AG04449 (cell line): ENCODE results near the gene EDN1.

Source experiments
- CTCF ChIA-PET: fragments of 350-600 bp; formaldehyde crosslinking; extraction: SDS; loops from one replicate; lab custom pipeline; 2021; ENCODE audit warnings: antibody characterized with exemption; lab: Yijun Ruan, JAX
- POLR2A ChIA-PET: fragments of 400-600, 350-600 bp; formaldehyde crosslinking; extraction: SDS; loops from one replicate; lab custom pipeline; 2020; ENCODE audit warnings: antibody characterized with exemption, inconsistent platforms; lab: Yijun Ruan, JAX
- DNase-seq: peaks from one replicate; pipeline ENCODE4 v3.0.0-alpha.2; 2010; ENCODE audit warnings: low read depth, low spot score
- H3K4me3 ChIP-seq: 2 replicates; pipeline ENCODE4 v1.5.1; 2011; ENCODE audit warnings: low read depth, mild to moderate bottlenecking, control low read depth, low read length
- TF ChIP-seq, protein P1 (sequence below): IDR thresholded peaks from one replicate; pipeline ENCODE4 v1.5.1; 2011; ENCODE audit warnings: mild to moderate bottlenecking, moderate library complexity, low read length, control low read depth, inconsistent platforms; ENCODE audit not compliant: insufficient read depth; ENCODE audit errors: missing control alignments

EDN1 gene

DNA sequence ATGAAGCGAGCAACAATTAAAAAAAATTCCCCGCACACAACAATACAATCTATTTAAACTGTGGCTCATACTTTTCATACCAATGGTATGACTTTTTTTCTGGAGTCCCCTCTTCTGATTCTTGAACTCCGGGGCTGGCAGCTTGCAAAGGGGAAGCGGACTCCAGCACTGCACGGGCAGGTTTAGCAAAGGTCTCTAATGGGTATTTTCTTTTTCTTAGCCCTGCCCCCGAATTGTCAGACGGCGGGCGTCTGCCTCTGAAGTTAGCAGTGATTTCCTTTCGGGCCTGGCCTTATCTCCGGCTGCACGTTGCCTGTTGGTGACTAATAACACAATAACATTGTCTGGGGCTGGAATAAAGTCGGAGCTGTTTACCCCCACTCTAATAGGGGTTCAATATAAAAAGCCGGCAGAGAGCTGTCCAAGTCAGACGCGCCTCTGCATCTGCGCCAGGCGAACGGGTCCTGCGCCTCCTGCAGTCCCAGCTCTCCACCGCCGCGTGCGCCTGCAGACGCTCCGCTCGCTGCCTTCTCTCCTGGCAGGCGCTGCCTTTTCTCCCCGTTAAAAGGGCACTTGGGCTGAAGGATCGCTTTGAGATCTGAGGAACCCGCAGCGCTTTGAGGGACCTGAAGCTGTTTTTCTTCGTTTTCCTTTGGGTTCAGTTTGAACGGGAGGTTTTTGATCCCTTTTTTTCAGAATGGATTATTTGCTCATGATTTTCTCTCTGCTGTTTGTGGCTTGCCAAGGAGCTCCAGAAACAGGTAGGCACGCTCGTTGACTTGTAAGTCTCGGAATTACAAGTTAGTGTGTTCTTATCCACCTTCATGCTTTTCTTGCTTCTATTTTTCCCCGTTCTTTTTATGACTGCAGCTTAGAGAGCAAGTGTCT lies at the start of gene EDN1:
TSS of gene EDN1 (plus strand) at position 429 of the 888 bp plus-strand sequence. CDS start at position 698, 269 bp downstream.
- POLR2A ChIA-PET, result interaction anchor here (0.8 to 1.4 kb wide), 3 partner anchors 9 to 637 kb away, joined by 3 to 5 read pairs (median 4); no protein-coding TSS in a partner anchor
- H3K4me3 ChIP-seq, result peak within 1 kb of the TSS; percentile 62
- TF ChIP-seq, protein P1, sequence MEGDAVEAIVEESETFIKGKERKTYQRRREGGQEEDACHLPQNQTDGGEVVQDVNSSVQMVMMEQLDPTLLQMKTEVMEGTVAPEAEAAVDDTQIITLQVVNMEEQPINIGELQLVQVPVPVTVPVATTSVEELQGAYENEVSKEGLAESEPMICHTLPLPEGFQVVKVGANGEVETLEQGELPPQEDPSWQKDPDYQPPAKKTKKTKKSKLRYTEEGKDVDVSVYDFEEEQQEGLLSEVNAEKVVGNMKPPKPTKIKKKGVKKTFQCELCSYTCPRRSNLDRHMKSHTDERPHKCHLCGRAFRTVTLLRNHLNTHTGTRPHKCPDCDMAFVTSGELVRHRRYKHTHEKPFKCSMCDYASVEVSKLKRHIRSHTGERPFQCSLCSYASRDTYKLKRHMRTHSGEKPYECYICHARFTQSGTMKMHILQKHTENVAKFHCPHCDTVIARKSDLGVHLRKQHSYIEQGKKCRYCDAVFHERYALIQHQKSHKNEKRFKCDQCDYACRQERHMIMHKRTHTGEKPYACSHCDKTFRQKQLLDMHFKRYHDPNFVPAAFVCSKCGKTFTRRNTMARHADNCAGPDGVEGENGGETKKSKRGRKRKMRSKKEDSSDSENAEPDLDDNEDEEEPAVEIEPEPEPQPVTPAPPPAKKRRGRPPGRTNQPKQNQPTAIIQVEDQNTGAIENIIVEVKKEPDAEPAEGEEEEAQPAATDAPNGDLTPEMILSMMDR, result peak; percentile 70
- no peak for DNase-seq
- CTCF ChIA-PET, result interaction anchor here (0.7 to 7.0 kb wide), 71 partner anchors 10 to 714 kb away, joined by 3 to 281 read pairs (median 4); no protein-coding TSS in a partner anchor

DNA sequence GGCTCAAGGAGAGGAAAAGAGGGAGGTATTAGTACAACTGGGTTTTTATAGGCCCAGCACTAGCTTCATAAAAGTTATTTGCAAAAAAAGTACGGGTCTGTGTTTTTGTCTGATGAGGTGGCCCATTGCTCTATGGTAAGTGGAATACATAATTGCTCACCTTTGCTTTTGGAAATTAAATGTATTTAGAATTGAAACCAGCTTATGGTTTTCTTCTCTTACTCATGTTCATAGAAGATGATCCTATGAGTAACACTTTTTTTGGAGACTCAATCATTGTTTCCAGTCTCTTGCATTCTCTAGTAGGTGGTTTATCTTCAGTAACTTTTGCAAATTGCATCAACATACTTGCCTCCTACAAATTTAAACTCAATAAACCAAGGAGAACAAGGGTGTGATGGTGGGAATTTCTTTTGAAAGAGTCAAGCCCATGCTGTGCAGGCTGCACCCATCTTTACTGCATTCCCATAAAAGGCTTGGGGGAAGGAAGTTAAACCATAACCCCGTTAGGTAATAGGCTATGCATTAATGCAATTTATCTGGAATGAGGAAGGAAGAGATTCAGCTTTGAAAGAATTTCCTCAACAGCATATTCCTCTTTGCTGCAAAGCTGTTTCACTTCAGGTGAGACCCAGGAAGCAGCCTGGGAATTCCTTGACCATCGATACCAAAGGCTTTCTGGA lies 48.5 kb upstream of the EDN1 start:
- H3K4me3 ChIP-seq, result no peak overlapping the region
- DNase-seq, result no peak
- TF ChIP-seq, protein P1, result no peak
- ChIA-PET POLR2A (no interaction called here), CTCF (interaction anchor here (1.1 to 1.4 kb wide), 3 partner anchors 10 to 587 kb away, joined by 3 to 5 read pairs (median 3); no protein-coding TSS in a partner anchor)

DNA sequence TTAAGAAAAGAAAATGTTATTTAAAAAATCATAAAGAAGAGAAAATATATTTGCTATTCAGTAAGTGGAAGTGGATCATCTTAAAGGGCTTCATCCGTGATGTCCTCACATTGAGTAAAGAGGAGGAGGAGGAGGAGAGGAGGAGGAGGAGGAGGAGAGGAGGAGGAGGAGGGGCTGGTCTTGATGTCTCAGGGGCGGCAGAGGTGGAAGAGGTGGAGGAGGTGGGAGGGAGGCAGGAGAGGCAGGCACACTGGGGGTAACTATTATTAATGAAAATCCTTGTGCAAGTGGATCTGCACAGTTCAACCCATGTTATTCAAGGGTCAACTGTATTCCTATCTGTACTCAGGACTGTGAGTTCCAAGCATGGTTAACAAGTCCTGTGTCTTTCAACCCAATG lies 47.0 kb upstream of the EDN1 start:
- DNase-seq, result no peak
- CTCF ChIA-PET, result interaction anchor here (1.3 to 1.4 kb wide), 2 partner anchors 10 to 363 kb away, joined by 5 to 8 read pairs; no protein-coding TSS in a partner anchor
- TF ChIP-seq, protein P1, result no peak
- POLR2A ChIA-PET, result no interaction called here
- no peak overlapping the region for H3K4me3 ChIP-seq

DNA sequence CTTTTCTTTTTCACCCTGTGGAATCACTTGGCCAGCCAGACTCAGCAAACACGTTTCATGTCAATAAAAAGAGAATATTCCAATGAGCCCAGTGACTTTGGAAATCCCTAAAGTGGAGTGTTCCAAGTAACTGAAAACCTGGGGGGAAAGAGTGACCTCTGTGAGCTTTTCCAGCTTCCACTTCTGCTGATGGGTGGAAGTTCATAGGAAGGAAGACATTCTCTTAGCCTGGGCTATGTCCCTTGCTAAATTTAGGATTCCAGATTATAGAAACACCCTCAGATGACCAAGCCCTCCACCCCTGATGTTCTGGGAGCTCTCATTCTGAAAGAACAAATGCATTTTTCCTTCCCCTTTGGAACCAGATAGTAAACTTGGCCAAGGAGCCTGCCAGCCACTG lies 44.8 kb upstream of the EDN1 start:
- H3K4me3 ChIP-seq, result no peak overlapping the region
- DNase-seq, result no peak
- POLR2A ChIA-PET, result no interaction called here
- TF ChIP-seq, protein P1, result no peak
- CTCF ChIA-PET, result interaction anchor here (0.8 to 2.8 kb wide), 6 partner anchors 9 to 661 kb away, joined by 3 to 7 read pairs (median 4); no protein-coding TSS in a partner anchor

DNA sequence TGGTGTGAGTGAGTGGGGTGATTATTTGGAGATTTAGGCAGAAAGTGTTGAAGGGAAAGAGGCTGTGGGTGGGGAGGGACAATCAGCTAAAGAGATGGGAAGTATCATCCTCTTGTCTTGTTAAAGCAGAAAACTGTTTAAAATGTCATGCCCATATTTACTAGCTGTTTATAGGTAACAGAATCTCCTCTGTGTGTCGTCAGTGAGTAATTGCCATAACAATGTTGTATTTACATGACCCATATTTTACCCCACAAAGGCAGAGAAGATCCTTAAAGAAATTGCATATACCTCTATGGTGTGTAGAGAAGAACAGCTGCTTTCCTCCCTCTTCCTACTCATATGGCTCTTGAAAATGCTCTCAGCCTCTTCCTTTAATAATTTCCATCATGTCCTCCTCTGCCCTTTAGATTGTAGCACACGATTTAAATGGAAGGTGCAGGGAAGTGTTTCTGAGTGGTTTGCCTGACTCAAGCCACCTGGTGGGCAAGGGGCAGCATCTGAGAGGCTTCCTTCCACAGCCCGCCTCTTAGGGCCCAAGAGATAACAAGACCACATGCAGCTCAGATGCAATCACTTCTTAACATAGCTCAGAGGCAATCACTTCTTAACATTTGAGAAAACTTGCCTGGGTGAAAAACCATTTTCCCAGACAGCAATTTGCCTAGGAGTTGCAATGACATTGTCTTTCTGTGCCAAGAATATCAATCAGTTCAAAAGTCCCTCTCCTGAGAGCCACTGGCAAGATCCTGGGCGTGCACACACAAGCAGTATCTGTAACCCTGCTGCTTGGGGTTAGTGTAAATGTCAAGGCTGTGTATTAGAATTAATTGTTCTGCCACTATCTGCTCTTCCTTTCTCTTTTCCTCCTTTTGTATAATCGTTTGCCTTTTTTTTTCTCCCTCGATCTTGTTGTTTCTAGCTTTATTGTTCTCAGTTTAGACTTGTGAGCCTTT lies 44.1 kb upstream of the EDN1 start:
- ChIA-PET CTCF (interaction anchor here (0.8 to 3.3 kb wide), 7 partner anchors 10 to 661 kb away, joined by 3 to 13 read pairs (median 5); no protein-coding TSS in a partner anchor), POLR2A (no interaction called here)
- TF ChIP-seq, protein P1, result no peak
- no peak for DNase-seq
- no peak overlapping the region for H3K4me3 ChIP-seq
